RPMI7951 (cell line): ENCODE data around the gene PHEX. TPM values are rescaled to one million over a fixed set of nuclear protein-coding genes. Genes with fewer than 3 reads are reported as not detected.

Experiments used
- DNase-seq: peaks from one replicate; pipeline ENCODE4 v3.0.0-alpha.2; 2012; ENCODE audit warnings: low read depth
- total RNA-seq: library from RNA; depleted of rRNA; stranded (reverse); fragments of >200 nt; shearing (Covaris generic); gene quantifications from 2 replicates; pipeline ENCODE4 v1.2.3, GENCODE V29; 2014; rRNA removed

Gene PHEX
- 0.78 and 0.84 TPM in 2 replicates for total RNA-seq

DNA sequence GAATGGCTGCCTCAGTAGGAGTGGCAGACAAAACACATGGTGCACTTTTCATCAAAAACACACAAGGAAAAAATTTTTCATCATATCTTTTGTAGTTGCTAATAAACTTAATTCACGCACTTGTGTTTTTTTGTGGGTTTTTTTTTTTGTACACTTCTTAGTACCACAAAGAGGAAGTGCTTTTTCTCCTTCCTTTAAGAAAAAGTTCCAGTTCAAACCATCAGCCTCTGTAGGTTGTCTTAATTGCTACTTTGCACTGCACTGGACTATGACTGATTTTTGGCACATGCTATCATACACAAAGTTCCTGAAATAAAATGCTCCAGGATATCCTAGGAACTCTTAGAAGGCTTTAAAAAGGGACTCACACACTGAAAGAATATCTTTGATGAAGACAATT, at the start of gene PHEX:
Gene PHEX (plus strand): TSS at position 242 of the 400 bp plus-strand sequence. CDS start 681 bp downstream, outside the sequence.
- DNase-seq, result no peak

- peak; percentile 69 for DNase-seq
Measured at GRCh38 chrX:21985332-21985777, 46.8 kb upstream of the PHEX start.

DNA sequence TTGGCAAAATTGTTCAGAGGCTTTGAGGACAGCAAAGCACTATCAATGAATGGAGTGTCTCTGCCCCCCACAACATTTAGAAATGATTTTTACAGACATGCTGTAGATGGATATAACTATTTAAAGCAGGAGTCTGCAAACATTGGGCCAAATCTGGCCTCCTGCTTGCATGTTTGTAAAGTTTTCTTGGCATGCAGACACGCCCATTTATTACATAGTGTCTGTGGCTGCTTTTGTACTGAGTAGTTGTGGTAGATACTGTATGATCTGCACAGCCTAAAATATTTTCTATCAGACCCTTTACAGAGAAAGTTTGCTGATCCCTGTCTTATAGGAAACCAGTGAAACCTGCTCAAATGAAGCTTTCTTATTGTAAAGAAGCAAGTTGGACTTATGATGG, 45.5 kb upstream of the PHEX start:
- no peak for DNase-seq

GRCh38 chrX:21989384-21989783, 42.7 kb upstream of the PHEX start:
- DNase-seq, result no peak

- DNase-seq, result no peak
Measured at GRCh38 chrX:21990832-21991231, 41.3 kb upstream of the PHEX start.

DNA sequence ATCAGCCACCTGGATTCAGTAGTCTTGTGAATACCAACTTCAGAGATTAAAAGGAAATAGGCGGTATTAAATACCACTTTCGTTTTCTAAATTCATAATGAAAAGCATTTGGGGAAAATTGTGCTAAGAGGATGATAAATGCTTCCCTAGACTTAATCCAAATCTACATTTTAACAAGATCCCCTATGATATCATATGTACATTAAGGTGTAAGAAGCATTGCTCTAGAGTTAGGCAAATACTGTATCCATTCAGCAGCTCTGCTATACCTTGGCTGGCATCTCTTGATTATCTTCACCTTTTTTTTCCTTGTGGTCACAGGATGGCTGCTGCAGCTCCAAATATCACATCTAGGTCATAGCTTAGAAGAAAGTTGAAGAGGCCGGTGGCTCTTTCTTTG, 40.6 kb upstream of the PHEX start:
- DNase-seq, result no peak

GRCh38 chrX:21993265-21993664, 38.9 kb upstream of the PHEX start:
- no peak for DNase-seq

DNA sequence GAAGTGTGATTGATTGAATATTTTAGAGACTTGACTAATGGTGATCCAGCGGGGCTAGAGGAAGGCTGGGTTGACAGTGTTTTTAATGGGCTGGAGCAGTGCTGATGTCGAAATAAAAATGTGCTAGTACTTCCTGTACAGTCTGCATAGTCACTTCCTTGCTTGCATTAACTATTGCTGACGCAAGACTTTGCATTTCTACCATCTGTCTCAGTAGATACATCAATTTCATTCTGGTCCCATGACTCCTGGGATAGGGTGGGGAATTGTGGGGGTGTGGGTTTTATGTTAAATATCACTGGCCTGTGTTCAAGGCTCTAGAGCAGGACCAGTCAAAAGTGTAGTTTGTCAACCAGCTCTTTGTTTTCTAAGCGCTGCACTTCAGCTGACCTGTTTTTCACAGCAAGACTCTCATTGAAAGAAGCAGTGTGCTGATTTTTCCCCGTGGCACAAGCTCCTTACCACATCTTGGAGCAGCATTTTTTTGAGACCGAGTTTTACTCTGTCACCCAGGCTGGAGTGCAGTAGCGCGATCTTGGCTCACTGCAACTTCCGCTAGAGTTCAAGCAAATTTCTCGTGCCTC, 35.2 kb upstream of the PHEX start:
- peak; percentile 35 for DNase-seq

GRCh38 chrX:21998037-21998436, 34.1 kb upstream of the PHEX start:
- no peak for DNase-seq

DNA sequence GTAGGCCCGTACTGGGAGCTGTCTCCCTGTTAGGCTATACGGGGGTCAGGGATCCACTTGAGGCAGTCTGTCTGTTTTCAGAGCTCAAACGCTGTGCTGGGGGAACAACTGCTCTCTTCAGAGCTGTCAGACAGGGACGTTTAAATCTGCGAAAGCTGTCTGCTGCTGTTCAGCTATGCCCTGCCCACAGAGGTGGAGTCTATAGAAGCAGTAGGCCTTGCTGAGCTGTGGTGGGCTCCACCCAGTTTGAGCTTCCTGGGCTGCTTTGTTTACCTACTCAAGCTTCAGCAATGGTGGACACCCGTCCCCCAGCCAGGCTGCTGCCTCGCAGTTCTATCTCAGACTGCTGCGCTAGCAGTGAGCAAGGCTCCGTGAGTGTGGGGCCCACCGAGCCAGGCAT, 27.3 kb upstream of the PHEX start:
- DNase-seq, result no peak

DNA sequence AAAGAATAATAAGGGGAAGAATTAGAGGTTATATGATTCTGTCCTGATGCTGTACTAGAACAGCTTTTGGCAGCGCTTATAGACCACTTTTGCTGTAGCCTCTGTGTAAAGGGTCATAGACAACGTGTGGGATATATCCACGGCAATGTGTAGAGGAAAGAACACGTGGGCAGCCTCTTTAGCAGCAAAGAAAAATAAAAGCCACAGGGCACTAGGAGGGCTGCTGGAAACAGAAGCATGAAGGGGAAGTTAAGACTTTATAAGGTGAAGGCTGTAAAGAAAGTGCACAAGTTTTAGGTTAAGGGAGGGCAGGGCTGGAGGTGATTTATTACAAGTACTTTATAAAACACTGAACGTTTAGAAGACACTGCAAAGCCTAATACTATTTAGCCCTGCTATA, 20.1 kb upstream of the PHEX start:
- no peak for DNase-seq

DNA sequence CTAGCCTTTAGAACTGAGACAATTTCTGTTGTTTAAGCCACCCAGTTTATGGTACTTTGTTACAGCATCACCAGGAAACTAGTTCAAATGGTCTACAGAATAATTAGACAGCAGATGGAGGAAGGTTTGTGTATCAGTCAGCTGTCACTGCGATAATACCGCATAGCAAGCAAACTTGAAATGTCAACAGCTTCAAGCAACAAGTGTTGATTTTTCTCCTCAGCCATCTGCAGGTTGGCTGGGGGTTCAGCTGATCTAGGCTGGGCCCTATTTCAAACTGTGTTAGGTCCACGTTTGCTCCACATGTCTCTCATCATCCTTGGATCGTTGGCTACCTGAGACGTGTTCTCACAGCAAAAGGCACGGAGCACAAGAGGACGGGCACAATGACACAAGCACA, 19.2 kb upstream of the PHEX start:
- DNase-seq, result no peak

- DNase-seq, result no peak
Measured at GRCh38 chrX:22015139-22015750, 16.9 kb upstream of the PHEX start.

- DNase-seq, result no peak
Measured at GRCh38 chrX:22021751-22022324, 10.3 kb upstream of the PHEX start.

GRCh38 chrX:22024577-22024976, 7.5 kb upstream of the PHEX start:
- DNase-seq, result no peak

DNA sequence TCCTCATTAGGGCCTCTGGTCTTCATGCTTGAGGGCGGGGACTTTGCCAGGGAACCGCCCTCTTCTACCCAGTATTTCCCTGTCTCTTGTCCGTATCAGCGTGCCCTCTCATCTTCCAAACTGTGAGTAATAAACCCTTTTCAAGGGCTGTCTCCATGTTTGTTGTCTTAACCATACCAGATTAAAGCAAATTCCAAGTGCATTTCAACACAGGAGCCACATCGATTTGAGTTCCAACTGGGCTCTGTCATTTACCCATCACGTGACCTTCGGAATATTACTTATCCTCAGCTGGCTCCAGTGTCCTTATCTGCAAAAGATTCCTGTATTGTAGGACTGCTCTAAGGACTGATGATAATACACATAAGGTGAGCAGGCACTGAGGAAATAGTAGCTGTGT, 6.4 kb upstream of the PHEX start:
- no peak for DNase-seq

- DNase-seq, result no peak
Measured at GRCh38 chrX:22026731-22027130, 5.4 kb upstream of the PHEX start.

GRCh38 chrX:22032506-22032905, 381 bp downstream of the PHEX start:
- no peak for DNase-seq

DNA sequence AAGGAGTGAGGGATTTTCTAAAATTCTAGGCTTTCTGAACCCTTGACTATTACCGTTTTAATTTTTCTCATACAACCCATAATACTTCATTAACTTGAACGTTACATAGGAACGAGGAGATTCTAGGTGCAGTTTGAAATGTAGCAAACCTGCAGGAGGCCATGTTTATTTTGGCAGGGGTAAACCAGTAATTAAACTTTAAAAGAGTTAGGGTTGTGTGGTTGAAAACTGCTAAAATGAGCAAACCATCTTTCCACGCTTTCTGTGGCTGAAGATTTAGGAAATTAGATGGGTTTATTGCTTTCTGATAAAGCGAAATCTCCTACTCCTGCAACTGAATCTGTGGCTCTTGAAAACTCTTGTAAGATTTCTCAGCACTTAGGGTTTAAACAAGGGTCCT, 1.7 kb downstream of the PHEX start:
- no peak for DNase-seq

DNA sequence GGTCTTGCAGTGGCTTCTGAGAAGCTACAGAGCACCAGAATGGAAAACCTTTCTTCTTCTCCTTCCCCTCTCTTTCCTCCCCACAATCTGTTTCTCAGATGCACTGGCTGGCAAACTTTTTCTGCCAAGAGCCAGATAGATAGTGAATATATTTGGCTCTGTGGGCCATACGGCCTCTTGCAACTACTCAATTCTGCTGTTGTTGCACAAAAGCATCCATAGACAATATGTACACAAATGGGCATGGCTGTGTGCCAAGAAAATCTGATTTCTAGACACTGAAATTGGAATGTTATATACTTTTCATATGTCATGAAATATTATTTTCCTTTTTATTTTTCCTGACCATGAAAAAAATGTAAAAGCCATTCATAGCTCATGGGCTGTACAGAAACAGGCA, 3.1 kb downstream of the PHEX start:
- no peak for DNase-seq

DNA sequence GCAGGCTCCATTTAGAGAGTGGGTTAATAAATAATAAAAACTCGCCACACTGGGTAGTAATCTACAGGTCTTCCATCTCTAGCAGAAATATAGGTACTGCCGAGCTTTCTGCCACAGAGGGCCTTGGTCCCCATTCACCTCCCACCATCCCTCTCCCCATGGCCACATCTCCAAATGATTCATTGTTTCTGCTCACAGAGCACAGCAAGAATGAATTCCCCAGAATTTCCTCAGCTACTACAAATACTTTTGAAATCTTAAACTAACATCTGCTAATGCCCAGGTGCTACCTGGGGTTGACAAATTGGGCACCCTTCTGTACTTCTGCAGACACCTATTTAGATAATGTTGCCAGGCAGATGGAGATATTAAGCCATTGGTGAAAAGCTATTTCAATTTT, 5.1 kb downstream of the PHEX start:
- DNase-seq, result no peak

- DNase-seq, result no peak
Measured at GRCh38 chrX:22037911-22038537, 5.9 kb downstream of the PHEX start.

GRCh38 chrX:22039541-22039940, 7.4 kb downstream of the PHEX start:
- no peak for DNase-seq
